Measurements from ENCODE around the gene NDRG2.

The NDRG2 gene

GRCh38 chr14:20980906-20981305 is 44.0 kb downstream of the NDRG2 start:
- TF ChIP-seq, protein P1, sequence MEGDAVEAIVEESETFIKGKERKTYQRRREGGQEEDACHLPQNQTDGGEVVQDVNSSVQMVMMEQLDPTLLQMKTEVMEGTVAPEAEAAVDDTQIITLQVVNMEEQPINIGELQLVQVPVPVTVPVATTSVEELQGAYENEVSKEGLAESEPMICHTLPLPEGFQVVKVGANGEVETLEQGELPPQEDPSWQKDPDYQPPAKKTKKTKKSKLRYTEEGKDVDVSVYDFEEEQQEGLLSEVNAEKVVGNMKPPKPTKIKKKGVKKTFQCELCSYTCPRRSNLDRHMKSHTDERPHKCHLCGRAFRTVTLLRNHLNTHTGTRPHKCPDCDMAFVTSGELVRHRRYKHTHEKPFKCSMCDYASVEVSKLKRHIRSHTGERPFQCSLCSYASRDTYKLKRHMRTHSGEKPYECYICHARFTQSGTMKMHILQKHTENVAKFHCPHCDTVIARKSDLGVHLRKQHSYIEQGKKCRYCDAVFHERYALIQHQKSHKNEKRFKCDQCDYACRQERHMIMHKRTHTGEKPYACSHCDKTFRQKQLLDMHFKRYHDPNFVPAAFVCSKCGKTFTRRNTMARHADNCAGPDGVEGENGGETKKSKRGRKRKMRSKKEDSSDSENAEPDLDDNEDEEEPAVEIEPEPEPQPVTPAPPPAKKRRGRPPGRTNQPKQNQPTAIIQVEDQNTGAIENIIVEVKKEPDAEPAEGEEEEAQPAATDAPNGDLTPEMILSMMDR (IDR thresholded peaks at IDR 0.05), result no peak

DNA sequence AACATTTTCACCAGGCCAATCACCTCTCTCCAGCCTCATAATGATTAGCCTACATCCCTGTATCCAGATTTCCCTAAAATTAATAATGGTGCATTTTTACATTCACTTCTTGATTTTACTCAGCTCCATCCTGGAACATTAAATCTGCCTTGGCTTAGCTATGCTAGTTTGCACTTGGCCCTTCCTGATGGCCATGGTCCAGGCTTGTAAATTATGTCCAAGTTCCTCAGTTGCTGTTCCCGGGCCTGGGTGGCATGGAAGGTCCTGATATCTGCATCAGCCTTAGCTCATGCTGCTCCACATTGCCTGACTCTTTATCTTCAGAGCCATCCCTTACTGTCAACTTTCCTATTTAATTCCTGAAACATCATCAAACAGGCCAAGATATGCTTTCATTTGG is 46.2 kb downstream of the NDRG2 start:
- TF ChIP-seq, protein P1 (IDR thresholded peaks at IDR 0.05), result no peak

- TF ChIP-seq, protein P1 (IDR thresholded peaks at IDR 0.05), result no peak
These were observed 48.6 kb downstream of the NDRG2 start for GRCh38 chr14:20976291-20976690.

DNA sequence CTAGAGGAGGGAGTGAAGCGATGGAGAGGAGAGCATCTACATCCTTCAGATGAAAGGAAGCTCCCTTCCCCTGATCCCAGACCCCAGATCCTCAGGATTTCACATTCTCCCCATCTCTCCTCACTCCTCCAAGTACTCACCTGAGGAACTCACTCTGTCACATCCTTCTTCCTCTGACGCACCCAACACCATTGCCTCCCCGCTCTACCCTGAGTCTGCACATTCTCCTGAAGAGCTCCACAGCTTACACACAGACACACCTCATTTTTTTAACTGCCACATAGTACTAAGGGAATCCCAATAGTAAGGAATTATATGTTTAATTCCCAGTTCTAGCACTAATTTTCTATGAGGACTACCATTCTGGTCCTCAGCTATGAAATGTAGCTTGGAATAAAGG is 51.4 kb downstream of the NDRG2 start:
- TF ChIP-seq, protein P1 (IDR thresholded peaks at IDR 0.05), result no peak

- TF ChIP-seq, protein P1 (IDR thresholded peaks at IDR 0.05), result no peak
These were observed 53.2 kb downstream of the NDRG2 start for GRCh38 chr14:20971705-20972021.

- TF ChIP-seq, protein P1 (IDR thresholded peaks at IDR 0.05), result peak; percentile 94
These were observed 53.7 kb downstream of the NDRG2 start for GRCh38 chr14:20970983-20971704.

GRCh38 chr14:20970647-20970982 is 54.2 kb downstream of the NDRG2 start:
- TF ChIP-seq, protein P1 (IDR thresholded peaks at IDR 0.05), result no peak

- TF ChIP-seq, protein P1 (IDR thresholded peaks at IDR 0.05), result no peak
These were observed 55.5 kb downstream of the NDRG2 start for GRCh38 chr14:20969336-20969735.
